ENCODE data around the gene TPRG1.

TPRG1 gene

DNA sequence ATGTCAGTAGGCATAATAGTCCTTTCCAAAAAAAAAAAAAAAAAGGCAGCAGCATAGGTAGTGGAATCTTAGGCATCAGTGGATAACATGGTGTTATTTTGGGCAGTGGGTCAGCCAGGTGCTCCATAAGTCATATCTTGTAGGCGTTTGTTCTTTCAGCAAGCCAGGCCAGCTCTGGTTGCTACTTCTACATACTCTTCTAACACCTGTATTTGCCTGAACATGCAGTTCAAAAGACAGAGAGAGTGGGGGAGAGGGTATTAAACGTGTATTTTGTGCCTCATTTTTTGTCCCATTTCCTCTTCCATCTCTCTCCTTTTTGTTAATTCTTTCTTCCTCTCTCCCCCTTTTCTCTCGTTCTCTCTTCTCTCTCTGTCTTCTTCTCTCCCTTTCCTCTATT lies 110.4 kb downstream of the TPRG1 start:
- DNase-seq (ENCODE audit: low read depth, low spot score), result no peak

DNA sequence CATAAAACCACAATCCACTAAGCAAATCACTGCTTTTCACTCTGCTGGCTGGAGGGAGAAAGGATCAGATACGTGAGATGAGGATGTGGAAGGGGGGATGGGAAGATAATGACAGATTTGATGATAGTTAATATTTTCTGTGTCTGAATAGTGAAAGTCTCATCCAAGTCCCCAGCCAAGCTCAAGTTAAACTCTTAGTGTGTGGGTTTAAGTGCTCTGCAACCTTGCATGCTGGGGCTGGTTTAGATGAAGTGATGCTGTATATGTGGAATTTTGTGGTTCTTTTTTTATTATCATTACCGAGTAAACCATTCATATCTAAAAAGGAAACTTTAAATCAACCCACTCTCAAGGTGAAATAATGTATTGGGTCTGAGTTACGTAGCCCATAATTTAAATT lies 111.0 kb downstream of the TPRG1 start:
- DNase-seq (ENCODE audit: low read depth, low spot score), result no peak

DNA sequence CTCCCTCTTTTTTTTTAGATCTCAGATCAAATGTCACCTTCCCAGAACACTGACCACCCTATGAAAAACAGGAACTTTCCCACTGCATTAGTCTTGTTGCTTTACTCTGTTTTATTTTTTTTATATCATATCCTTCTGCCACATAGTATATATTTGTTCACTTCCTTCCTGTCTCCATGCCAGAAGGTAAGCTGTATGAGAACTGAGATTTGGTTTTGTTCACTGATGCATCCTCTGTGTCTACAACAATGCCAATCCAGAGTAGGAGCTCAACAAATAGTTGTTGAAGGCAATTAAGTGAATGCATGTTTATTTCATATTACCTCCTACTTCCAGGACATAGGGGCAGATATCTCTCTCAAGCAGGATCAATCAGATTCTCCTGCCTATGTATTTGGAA lies 114.4 kb downstream of the TPRG1 start:
- DNase-seq (ENCODE audit: low read depth, low spot score), result no peak

DNA sequence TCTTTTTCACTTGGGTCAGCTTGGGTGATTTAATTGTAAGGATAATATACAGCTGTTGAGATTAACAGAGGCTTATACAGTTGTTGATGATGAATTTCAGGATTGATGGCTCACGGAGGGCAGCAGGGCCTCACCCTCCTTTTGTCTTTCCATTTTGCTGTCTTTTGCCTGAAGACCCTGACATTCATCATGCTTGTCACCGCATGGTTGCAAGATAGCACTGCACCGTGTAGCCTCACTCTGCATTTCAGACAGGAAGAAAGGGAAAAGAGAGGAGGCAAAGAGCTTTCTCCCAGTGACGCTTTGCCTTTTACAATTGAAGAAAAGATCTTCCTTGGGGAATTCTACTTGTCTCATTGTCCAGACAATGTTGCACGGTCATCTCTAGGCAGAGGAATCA lies 115.1 kb downstream of the TPRG1 start:
- DNase-seq (ENCODE audit: low read depth, low spot score), result no peak

DNA sequence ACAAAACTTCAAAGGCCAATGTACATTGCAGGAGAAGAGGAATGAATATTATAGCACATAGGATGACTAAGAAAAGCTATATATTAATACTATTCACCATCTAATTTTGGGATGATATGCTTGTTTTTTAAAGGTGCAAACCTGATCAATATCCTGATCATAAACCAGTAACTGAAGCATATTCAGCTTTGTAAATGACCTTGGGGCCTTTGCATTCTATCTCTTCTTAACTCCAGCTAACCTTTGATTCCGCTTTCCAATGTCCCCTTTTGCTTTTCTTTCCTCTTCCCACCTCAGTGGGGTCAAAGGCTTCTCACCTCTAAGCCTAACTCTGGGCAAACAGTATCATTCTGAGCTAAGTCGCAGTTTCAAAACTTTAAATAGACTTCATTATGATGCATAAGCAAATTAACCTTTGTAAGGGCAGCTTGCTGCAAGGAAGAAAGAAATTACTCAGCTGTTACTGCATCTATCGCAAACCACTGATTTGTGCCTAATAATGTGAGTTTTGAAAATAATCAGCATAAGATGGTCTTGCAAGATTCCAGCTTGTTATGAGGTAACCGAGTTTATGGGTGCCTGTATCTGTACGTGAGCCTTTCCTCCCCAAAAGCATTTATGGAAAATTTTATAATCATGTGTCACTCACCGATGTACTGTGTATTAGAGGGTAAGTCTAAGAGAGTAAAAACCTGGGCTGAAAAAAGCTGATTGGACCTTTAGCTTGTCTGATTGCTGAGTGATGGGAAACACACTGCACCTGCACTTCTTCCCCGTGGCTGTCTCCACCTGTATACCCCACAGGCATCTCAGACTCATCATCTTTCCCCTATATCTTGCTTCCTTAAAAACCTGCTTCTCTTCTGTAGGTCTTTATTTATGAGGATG lies 116.8 kb downstream of the TPRG1 start:
- DNase-seq (ENCODE audit: low read depth, low spot score), result no peak

DNA sequence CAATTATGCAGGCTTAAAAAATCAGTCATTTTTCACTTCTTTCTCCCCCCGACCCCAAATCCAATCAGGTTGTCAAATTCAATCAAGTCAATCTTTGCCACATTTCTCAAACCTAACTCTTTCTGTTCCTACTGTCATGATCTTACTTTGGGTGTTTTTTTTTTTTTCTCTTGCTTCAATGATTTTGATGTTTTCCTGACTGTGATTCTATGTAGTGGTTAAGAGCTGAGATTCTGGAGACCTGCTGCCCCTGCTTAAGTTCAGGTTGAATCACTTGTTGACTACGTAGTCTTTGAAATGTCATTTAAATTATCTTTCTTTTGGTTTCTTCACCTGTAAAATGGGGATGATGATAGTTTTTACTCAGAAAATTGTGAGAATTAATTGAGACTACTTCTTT lies 117.5 kb downstream of the TPRG1 start:
- no peak for DNase-seq (ENCODE audit: low read depth, low spot score)

DNA sequence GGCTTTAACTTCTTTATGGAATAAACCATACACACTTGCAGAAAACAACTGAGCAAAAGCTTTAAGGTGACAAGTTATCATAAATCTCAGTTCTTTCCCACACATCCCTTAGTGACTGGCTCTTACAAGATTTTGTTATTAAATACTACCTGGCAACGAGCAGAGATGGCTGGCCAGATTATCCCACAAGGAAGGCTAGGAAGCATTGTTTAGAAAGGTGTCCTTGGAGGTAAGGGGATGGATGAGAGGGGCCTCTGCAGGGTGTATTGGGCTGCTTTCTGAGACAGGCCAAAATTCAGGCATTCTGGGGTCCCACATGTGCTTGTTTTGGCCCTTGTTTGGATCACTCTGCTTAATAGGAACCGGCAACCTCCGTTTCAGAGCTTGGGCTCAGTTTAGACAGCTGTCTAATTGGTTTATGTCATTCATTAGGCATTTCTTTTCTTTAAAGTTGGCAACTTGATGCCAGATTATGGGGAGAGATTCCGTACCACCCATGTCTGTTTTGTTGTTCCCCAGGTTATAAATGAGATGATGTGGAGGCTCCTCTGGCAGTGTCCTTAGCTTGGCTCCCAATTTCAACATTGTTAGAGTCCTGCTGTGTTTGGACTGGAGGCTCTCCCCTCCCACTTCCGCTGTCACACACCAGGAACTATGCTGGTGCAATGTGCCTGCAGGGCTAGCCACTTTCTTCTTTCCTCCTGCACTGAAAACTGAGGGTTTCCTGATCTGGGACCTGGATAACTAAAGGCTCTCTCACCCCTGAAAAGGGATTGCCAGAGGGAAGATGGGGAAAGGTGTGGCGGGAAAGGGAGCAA lies 121.1 kb downstream of the TPRG1 start:
- DNase-seq (ENCODE audit: low read depth, low spot score), result no peak

DNA sequence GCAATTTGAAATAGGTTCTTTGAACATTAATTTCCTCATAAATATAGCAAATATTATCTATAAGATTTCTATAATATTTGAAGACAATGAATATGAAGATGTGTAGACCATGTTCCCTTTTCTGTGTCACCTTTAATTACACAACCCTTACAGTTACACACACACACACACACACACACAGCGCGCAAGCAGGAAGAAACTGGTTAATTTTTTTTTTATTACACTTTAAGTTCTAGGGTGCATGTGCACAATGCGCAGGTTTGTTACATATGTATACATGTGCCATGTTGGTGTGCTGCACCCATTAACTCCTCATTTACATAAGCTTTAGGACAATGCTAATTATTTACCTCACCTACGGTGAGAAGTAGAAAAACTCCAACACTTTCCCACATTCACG lies 122.9 kb downstream of the TPRG1 start:
- DNase-seq (ENCODE audit: low read depth, low spot score), result no peak

DNA sequence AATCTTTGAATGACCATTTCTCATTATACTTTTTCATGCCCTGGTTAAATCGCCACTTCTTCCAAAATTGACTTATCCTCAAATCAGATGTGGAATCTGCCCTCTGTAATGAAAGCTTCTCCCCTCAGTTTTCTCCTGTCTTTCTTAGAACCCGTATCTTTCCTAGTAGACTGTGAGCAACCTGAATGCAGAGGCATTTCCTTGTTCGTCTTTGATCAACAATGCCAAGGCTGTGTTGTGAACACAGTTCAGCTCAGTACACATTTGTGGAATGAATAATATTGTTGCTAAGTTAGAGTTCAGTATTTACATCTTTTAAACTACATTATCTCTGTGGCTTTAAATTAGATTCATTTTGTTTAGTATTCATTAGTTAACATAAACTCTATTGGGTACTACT lies 123.3 kb downstream of the TPRG1 start:
- DNase-seq (ENCODE audit: low read depth, low spot score), result no peak

DNA sequence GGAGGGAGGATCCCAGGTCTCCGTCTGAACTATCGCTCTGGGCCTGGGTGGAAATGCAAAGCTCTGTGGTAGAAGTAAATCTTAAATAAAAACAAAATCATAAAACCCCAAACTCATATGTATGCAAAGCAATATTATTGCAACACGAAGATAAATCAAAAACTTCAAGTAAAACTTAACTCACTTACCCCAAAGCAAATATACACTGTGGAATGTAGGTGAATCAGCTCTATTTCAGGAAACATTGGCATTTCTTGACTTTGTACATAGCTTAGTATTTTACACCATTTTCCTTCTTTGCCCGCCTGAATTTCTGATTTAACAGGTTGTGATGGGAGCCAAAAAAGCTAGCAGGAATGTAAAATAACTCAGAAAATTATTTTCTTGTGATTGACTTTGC lies 126.2 kb downstream of the TPRG1 start:
- no peak for DNase-seq (ENCODE audit: low read depth, low spot score)

DNA sequence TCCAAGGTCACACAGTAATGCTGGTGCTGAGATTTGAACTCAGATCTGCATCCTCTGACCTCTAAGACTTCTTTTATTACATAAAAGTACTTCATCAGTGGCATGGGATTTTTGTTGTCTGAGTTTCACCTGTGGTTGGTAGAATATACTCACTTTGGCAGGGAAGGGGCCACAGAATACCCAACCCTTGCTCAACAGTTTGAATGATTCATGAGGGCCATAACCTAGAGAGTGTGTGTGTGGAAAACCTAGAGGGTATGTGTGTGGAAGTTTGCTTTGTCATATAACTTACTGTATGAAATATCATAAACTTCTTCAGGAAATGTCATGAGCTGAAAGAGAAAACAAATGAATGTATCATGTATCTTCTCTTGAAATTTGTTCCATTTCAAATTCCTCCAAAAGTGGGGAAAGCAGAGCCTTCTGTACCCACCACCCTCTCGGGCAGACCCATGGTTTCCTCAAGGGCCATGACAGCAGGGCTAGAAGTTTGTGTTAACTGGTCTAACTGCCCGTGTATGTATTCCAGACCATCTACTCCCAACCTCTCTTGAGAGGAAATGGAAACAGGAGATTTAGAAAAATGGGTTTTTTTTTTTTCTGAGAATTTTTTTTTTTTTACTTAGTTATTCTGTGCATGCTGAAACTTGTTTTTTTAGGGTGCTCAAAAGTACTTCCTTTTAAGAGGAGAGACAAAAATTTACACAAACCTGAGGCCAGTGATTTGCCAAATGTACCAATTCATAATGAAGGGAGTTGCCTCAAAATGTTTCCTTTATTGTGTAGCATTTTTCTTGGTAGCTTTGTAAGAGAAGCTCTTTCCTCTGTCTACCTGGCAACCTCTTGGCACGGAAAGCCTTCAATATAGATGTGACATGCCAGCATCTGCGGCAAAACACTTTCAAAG lies 127.0 kb downstream of the TPRG1 start:
- no peak for DNase-seq (ENCODE audit: low read depth, low spot score)

DNA sequence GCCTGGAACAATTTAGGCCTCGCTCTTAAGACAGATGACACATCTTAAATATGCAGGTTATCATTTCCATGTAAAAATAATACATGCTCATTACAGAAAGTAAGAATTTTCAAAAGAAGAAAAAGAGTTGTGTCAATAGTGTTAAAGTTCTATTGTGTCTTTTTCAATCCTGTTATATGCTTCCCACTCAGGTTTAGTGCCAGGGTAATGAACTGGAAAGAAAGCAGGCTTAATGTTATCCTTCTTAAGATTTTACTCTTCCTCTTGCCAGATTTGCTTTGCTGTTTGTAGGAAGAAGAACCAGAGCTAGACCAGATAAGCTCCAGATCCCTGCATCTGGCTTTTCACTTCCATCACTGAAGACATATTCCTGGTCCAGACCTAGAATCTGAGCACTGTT lies 128.6 kb downstream of the TPRG1 start:
- DNase-seq (ENCODE audit: low read depth, low spot score), result no peak

DNA sequence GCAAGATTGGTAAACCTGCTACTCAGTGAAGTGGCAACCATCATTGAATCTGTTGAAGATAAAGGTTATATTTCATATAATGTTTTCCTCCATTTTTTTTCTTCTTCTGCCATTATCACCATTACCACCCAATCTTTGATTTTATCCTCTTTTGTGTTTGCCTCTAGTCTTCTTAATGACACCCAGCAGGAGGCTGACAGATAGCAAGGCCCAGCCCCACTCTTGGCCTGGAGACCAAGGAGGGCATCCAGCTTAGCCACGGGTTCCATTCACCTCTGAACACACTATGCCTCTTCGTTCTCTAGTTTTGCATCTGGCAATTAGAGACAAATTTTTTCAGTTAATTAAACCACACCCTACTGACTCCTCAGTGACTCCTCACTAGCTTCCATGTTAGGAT lies 129.7 kb downstream of the TPRG1 start:
- DNase-seq (ENCODE audit: low read depth, low spot score), result no peak

DNA sequence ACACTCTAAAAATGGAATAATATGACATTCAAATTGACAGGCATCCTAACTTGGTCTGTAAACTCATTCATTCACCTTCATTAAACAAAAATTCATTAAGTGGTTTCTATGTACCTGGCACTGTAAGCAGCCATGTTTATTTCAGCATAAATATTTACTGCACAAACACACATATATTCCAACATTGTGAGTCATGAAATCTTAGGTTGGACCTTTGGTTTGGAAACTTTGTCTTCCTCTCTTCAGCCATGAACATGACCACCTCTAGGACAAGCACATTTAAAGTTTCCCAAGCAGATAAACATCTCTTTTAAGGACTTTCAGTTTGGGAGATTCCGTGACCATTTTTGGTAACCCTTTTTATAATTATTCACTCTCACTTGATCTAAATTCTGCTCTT lies 131.8 kb downstream of the TPRG1 start:
- no peak for DNase-seq (ENCODE audit: low read depth, low spot score)

DNA sequence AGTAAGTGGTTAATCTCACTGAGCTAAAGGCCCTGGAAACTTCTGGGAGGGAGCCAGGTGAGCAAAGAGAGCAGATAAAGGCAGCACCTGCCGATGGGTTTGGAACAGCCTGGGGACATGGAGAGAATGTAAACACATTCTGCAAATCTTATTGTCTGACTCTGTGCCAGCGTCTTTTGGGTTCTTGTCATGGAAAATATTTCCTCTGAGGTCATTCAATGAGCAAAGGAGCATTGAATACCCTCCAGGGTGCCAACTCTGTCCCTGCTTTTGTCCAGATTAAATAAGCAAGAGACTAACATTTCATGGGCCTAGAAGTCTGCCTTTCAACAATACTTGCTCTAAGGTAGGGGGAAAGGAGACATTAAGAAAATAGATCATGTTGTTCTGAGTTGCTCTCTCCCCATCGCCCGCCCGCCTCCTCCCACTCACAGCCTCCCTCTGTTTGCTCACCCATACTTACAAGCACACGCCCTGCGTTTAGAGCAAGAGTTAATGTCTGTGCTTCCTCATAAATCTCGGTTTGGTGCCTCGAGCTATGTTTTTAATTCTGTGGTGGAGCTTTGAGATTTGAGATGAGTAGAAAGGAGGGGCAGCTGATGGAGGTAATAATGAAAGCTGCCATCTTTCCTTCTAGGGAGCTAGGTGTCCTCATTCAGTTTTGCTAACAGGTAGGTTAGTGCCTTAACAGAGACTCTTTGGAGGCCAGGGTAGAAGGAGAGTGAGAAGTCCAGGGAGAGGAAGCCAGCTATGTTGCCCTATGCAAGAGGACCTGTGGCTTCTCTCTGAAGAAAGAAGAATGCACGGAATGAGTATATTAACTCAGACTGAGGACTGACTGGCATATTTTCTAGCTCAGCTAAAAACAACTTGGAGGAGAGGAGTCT lies 132.9 kb downstream of the TPRG1 start:
- DNase-seq (ENCODE audit: low read depth, low spot score), result no peak

DNA sequence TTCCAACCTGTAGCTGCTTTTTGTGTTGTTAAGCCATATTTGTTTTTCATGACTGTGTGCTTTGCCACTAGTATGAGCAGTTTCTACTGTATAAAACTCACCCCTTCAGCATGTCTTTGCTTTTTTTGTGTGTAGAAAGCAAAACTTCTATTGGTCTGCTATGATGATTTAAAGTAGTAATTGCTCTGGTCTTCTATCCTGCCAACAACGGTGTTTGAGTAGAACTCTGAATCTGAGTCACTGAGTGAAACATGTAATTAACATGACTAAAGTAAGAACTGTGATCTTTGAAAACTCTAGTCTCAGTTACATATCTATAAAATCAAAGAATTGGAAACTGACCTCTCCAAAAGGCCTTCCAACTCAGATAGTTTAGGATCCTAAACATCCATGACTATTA lies 133.6 kb downstream of the TPRG1 start:
- no peak for DNase-seq (ENCODE audit: low read depth, low spot score)

DNA sequence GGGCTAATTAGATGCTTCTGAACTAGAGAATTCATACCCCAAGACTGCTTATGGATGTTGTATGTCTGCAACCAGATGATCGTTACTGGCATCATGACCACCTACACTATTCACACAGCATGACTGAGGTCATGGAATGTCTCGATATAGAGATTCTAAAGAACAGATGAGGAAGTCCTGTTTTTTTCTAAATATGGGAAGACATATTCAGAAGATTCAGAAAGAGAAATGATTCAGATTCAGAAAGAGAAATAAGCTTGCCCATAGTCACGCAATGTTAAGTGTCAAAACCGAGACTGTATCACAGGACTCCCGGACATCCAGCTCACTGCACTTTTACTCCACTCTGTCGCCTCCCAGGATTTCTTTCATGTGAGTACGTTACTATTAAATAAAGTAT lies 136.2 kb downstream of the TPRG1 start:
- no peak for DNase-seq (ENCODE audit: low read depth, low spot score)

DNA sequence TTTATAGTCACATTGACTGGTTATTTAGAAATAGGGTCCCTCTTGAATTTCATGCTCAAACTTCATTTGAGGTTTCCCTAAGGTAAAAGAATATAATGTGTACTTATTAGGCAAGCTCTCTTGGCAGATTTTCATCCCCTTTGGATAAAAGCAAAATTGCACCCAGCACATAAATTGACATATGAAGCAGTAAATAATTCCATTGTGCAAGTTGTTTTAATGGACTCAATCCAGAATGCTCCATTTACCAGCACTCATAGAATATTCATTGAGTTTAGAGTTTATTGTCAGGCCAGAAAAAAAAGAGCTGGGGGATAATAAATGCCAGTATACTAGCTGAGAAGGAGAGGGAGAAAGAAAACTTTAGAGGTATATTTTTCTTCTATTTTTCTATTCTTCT lies 136.8 kb downstream of the TPRG1 start:
- no peak for DNase-seq (ENCODE audit: low read depth, low spot score)

DNA sequence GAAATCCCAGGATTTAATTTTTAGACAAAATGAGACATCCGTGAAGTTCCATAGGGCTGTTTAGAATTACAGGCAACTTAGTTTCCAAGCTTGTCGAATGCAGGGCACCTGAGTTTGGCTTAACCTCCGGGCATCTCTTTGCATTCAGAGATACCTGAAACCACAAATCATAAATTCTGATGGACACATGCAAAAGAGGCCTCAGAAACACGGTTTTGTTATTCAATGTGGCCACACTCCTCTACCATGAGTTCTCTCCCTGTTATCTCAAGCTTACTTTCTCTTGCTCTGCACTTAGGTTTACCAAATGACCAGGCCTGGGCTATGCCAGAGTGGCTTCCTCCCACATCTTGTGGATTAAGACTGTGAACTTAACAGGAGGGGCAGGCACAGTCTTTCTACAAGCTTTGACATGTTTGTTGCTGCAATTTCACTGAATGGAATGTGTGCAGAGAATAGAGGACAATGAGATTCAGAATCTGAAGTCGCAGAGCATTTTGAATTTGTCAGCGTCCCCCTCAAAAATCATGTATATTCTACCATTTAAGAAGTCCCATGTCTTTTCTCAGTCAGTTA lies 137.7 kb downstream of the TPRG1 start:
- no peak for DNase-seq (ENCODE audit: low read depth, low spot score)

DNA sequence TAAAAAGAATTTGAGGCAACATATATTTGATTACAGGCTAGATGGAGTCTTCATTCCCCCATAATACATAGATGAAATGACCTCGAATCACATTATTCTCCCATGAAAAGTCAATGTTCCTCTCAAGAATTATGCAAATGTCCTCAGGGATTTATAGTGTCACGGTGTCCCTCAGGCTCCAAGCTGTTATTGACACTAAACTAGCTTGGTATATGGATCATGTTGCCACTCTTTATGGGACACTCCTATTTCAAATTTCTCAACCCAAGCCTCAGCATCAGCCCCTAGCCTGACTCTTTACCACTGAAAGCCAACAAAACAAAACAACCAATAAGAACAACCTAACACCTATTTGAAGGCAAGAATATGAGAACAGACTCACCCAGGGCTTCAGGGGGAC lies 139.8 kb downstream of the TPRG1 start:
- DNase-seq (ENCODE audit: low read depth, low spot score), result no peak

DNA sequence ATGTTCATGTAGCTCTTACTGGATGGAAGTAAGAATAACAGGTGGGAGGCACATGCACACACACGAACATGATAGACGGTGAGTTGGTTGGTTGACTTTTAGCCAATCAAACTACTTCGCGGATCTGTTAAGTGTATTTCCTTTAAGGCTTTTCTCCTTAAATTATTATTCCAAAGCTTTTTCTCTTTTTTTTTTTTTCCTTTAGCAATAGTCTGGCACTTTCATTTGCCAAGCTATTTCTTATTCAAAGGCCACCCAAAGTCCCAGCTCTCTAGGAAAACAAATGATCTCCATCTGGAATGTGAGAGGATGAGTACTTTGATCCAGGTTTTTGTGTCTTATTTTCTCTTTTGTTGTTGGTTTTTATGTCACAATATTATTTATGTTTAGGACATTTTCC lies 141.1 kb downstream of the TPRG1 start:
- no peak for DNase-seq (ENCODE audit: low read depth, low spot score)
